ENCODE measurements around the gene MGMT.

DNA sequence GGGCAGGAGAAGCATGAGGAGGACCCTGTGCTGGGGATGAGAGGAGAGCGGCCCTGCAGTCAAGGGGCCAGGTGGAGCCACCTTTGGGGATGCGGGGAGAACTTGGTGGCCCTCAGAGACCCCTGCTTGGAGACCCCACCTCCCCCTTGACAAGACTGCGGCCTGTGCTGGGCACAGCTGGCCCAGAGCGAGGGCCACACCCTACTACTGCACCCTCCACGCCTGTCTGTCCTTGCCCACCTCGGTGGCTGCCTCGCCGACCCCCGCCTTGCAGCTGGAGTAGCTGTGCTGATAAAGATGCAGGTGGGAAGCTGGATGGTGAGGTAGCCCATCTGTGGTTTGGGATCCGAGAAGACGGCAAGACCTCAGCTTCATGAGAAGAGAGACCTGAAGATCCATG is 186.8 kb downstream of the MGMT start:
- TF ChIP-seq, protein P1, sequence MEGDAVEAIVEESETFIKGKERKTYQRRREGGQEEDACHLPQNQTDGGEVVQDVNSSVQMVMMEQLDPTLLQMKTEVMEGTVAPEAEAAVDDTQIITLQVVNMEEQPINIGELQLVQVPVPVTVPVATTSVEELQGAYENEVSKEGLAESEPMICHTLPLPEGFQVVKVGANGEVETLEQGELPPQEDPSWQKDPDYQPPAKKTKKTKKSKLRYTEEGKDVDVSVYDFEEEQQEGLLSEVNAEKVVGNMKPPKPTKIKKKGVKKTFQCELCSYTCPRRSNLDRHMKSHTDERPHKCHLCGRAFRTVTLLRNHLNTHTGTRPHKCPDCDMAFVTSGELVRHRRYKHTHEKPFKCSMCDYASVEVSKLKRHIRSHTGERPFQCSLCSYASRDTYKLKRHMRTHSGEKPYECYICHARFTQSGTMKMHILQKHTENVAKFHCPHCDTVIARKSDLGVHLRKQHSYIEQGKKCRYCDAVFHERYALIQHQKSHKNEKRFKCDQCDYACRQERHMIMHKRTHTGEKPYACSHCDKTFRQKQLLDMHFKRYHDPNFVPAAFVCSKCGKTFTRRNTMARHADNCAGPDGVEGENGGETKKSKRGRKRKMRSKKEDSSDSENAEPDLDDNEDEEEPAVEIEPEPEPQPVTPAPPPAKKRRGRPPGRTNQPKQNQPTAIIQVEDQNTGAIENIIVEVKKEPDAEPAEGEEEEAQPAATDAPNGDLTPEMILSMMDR (IDR thresholded peaks at IDR 0.05): no peak
- TF ChIP-seq POLR2A (IDR thresholded peaks at IDR 0.05): no peak
